GM19035 (cell line): ENCODE measurements around the gene ACOX2.

Source experiments
- ATAC-seq: cut with Tn5 transposase; IDR thresholded peaks from one replicate; pipeline ENCODE4 v1.9.1; 2021; ENCODE audit not compliant: unreplicated experiment

The ACOX2 gene

GRCh38 chr3:58567251-58567515, 30.2 kb upstream of the ACOX2 start:
- ATAC-seq = no peak

GRCh38 chr3:58566398-58567250, 29.6 kb upstream of the ACOX2 start:
- ATAC-seq = no peak

- no peak for ATAC-seq
Measured at GRCh38 chr3:58565621-58566397, 28.8 kb upstream of the ACOX2 start.

GRCh38 chr3:58564456-58565160, 27.6 kb upstream of the ACOX2 start:
- no peak for ATAC-seq

GRCh38 chr3:58564054-58564453, 27.1 kb upstream of the ACOX2 start:
- ATAC-seq = no peak

GRCh38 chr3:58563386-58564035, 26.5 kb upstream of the ACOX2 start:
- ATAC-seq = no peak

GRCh38 chr3:58562498-58562897, 25.5 kb upstream of the ACOX2 start:
- ATAC-seq = no peak

- ATAC-seq = no peak
Measured at GRCh38 chr3:58560771-58561311, 23.9 kb upstream of the ACOX2 start.

- no peak for ATAC-seq
Measured at GRCh38 chr3:58559586-58559985, 22.6 kb upstream of the ACOX2 start.

GRCh38 chr3:58557491-58557890, 20.5 kb upstream of the ACOX2 start:
- no peak for ATAC-seq

GRCh38 chr3:58556761-58557221, 19.8 kb upstream of the ACOX2 start:
- ATAC-seq = no peak

- ATAC-seq = no peak
Measured at GRCh38 chr3:58556001-58556400, 19.0 kb upstream of the ACOX2 start.

- no peak for ATAC-seq
Measured at GRCh38 chr3:58555203-58555602, 18.2 kb upstream of the ACOX2 start.

GRCh38 chr3:58553003-58553402, 16.0 kb upstream of the ACOX2 start:
- ATAC-seq = no peak

- ATAC-seq = no peak
Measured at GRCh38 chr3:58551636-58552180, 14.7 kb upstream of the ACOX2 start.

- ATAC-seq = no peak
Measured at GRCh38 chr3:58544541-58544940, 7.6 kb upstream of the ACOX2 start.

- ATAC-seq = no peak
Measured at GRCh38 chr3:58540176-58540858, 3.3 kb upstream of the ACOX2 start.

GRCh38 chr3:58539626-58540025, 2.6 kb upstream of the ACOX2 start:
- ATAC-seq = no peak

GRCh38 chr3:58537412-58538301, 667 bp upstream of the ACOX2 start:
- no peak for ATAC-seq
